ENCODE data around the gene GTPBP6.
"Not testable (repeated sequence)": the region's sequence is repeated elsewhere in the genome, so short reads cannot be mapped to it uniquely, and the experiment has no call there.

The GTPBP6 gene

GRCh38 chrX:356385-357034, 37.9 kb upstream of the GTPBP6 start:
- no peak for DNase-seq (ENCODE audit: extremely low spot score)
- ChIA-PET POLR2A (no interaction called here), CTCF (no interaction called here)
- TF ChIP-seq CTCF (IDR thresholded peaks at IDR 0.05; ENCODE audit: control extremely low read depth, extremely low read depth, low read depth, missing control alignments), result no peak

- POLR2A ChIA-PET, result no interaction called here
- DNase-seq (ENCODE audit: extremely low spot score), result no peak
- TF ChIP-seq CTCF (IDR thresholded peaks at IDR 0.05; ENCODE audit: control extremely low read depth, extremely low read depth, low read depth, missing control alignments), result no peak
- CTCF ChIA-PET, result no interaction called here
Measured at GRCh38 chrX:355329-356050, 36.9 kb upstream of the GTPBP6 start.

- no peak for TF ChIP-seq CTCF (IDR thresholded peaks at IDR 0.05; ENCODE audit: control extremely low read depth, extremely low read depth, low read depth, missing control alignments)
- DNase-seq (ENCODE audit: extremely low spot score), result no peak
- POLR2A ChIA-PET, result no interaction called here
- CTCF ChIA-PET, result no interaction called here
Measured at GRCh38 chrX:353566-354535, 35.3 kb upstream of the GTPBP6 start.

- CTCF ChIA-PET, result no interaction called here
Measured at GRCh38 chrX:352582-353314, 34.2 kb upstream of the GTPBP6 start.

GRCh38 chrX:352181-352580, 33.6 kb upstream of the GTPBP6 start:
- TF ChIP-seq CTCF (IDR thresholded peaks at IDR 0.05; ENCODE audit: control extremely low read depth, extremely low read depth, low read depth, missing control alignments), result no peak
- no peak for DNase-seq (ENCODE audit: extremely low spot score)
- CTCF ChIA-PET, result no interaction called here
- POLR2A ChIA-PET, result no interaction called here

More at GRCh38 chrX:352582-353314, 34.2 kb upstream of the GTPBP6 start:
- no peak for TF ChIP-seq CTCF (IDR thresholded peaks at IDR 0.05; ENCODE audit: control extremely low read depth, extremely low read depth, low read depth, missing control alignments)
- DNase-seq (ENCODE audit: extremely low spot score), result no peak
- POLR2A ChIA-PET, result no interaction called here

- ChIA-PET CTCF (no interaction called here), POLR2A (no interaction called here)
- TF ChIP-seq CTCF (IDR thresholded peaks at IDR 0.05; ENCODE audit: control extremely low read depth, extremely low read depth, low read depth, missing control alignments), result no peak
- no peak for DNase-seq (ENCODE audit: extremely low spot score)
Measured at GRCh38 chrX:351736-352135, 33.1 kb upstream of the GTPBP6 start.

GRCh38 chrX:351324-351641, 32.7 kb upstream of the GTPBP6 start:
- POLR2A ChIA-PET; DNase-seq (ENCODE audit: extremely low spot score); CTCF ChIA-PET: not testable (repeated sequence)

All from GM10248 (cell line).